IMR-90 (cell line): ENCODE measurements around the gene FHL2. TPM values are rescaled to one million over a fixed set of nuclear protein-coding genes. Genes with fewer than 3 reads are reported as not detected.

Experiments
- ATAC-seq: fragments of 200-7000 bp; cut with Tn5 transposase; 2 replicates; pipeline ENCODE4 v1.9.1; 2020; ENCODE audit warnings: low read depth, mild to moderate bottlenecking, moderate library complexity
- BruUV-seq: library from RNA; stranded (reverse); fragments of 400-500 nt; replicated peaks from 2 replicates; lab custom pipeline; 2021; lab: Mats Ljungman, UMichigan
- CTCF ChIA-PET: fragments of 300-600 bp; formaldehyde crosslinking; extraction: SDS; loops from one replicate; lab custom pipeline; 2021; ENCODE audit warnings: antibody characterized with exemption; lab: Yijun Ruan, JAX
- POLR2A ChIA-PET: fragments of 300-600 bp; sonication (Branson Sonifier 250); formaldehyde crosslinking; loops from one replicate; lab custom pipeline; 2022; ENCODE audit warnings: antibody characterized with exemption; ENCODE audit not compliant: unreplicated experiment; lab: Charles Lee
- DNase-seq: peaks from one replicate; pipeline ENCODE4 v3.0.0; 2013
- H2AFZ ChIP-seq: replicated peaks from 2 replicates; pipeline ENCODE3; 2013; ENCODE audit warnings: low read length, mild to moderate bottlenecking; ENCODE audit not compliant: poor library complexity
- H2AK5ac ChIP-seq: 2 replicates; pipeline ENCODE4 v1.6.1; 2013; ENCODE audit warnings: low read depth, low read length, inconsistent platforms
- H2AK9ac ChIP-seq: replicated peaks from 2 replicates; pipeline ENCODE3; 2013; ENCODE audit warnings: mild to moderate bottlenecking, low read depth, low read length, moderate library complexity; ENCODE audit not compliant: poor library complexity
- H2BK120ac ChIP-seq: 2 replicates; pipeline ENCODE4 v1.6.1; 2013; ENCODE audit warnings: low read depth, low read length, inconsistent platforms
- H2BK15ac ChIP-seq: 3 replicates; pipeline ENCODE4 v1.6.1; 2013; ENCODE audit warnings: low read depth, low read length, inconsistent platforms
- H2BK20ac ChIP-seq: 2 replicates; pipeline ENCODE4 v1.6.1; 2013; ENCODE audit warnings: low read depth, mild to moderate bottlenecking, inconsistent platforms, low read length, moderate library complexity
- H2BK5ac ChIP-seq: 2 replicates; pipeline ENCODE4 v1.6.1; 2013; ENCODE audit warnings: mild to moderate bottlenecking, low read depth, low read length, inconsistent platforms; ENCODE audit not compliant: poor library complexity, severe bottlenecking
- H3K14ac ChIP-seq: replicated peaks from 2 replicates; pipeline ENCODE4 v1.6.1; 2013; ENCODE audit warnings: low read depth, low read length, inconsistent platforms
- H3K18ac ChIP-seq: 2 replicates; pipeline ENCODE4 v1.6.1; 2013; ENCODE audit warnings: low read depth, low read length, control low read depth
- H3K23ac ChIP-seq: 2 replicates; pipeline ENCODE4 v1.6.1; 2013; ENCODE audit warnings: low read depth, low read length, inconsistent platforms
- H3K27ac ChIP-seq: 2 replicates; pipeline ENCODE4 v1.5.1; 2013; ENCODE audit warnings: mild to moderate bottlenecking, control low read depth, low read length; ENCODE audit not compliant: insufficient read depth
- H3K27me3 ChIP-seq: 2 replicates; pipeline ENCODE4 v1.6.1; 2013; ENCODE audit warnings: low read length; ENCODE audit not compliant: control insufficient read depth, insufficient read depth
- H3K36me3 ChIP-seq: 2 replicates; pipeline ENCODE4 v1.6.1; 2013; ENCODE audit warnings: low read length, mixed read lengths; ENCODE audit not compliant: control insufficient read depth, insufficient read depth
- H3K4ac ChIP-seq: 2 replicates; pipeline ENCODE4 v1.6.1; 2013; ENCODE audit warnings: low read depth, low read length, inconsistent platforms
- H3K4me1 ChIP-seq: 2 replicates; pipeline ENCODE4 v1.6.1; 2013; ENCODE audit warnings: low read length, mixed read lengths; ENCODE audit not compliant: control insufficient read depth, insufficient read depth
- H3K4me2 ChIP-seq: 2 replicates; pipeline ENCODE4 v1.6.1; 2013; ENCODE audit warnings: low read depth, mild to moderate bottlenecking, control low read depth, low read length, moderate library complexity
- H3K4me3 ChIP-seq: 2 replicates; pipeline ENCODE4 v1.5.1; 2013; ENCODE audit warnings: low read depth, mild to moderate bottlenecking, control low read depth, low read length, moderate library complexity; ENCODE audit not compliant: insufficient read depth
- H3K56ac ChIP-seq: 2 replicates; pipeline ENCODE4 v1.6.1; 2013; ENCODE audit warnings: low read length, inconsistent platforms; ENCODE audit not compliant: insufficient read depth; ENCODE audit errors: extremely low read depth
- H3K79me1 ChIP-seq, 2 experiments: 2 replicates each; pipeline ENCODE4 v1.6.1; 2013; ENCODE audit warnings: low read length in 2 of 2, inconsistent platforms in 1 of 2, low read depth in 1 of 2
- H3K9ac ChIP-seq: 2 replicates; pipeline ENCODE4 v1.6.1; 2013; ENCODE audit warnings: low read depth, low read length, control low read depth
- H3K9me1 ChIP-seq: 2 replicates; pipeline ENCODE4 v1.6.1; 2013; ENCODE audit warnings: low read length, inconsistent platforms; ENCODE audit not compliant: insufficient read depth
- H3K9me3 ChIP-seq: 2 replicates; pipeline ENCODE4 v1.6.1; 2013; ENCODE audit warnings: low read length; ENCODE audit not compliant: control insufficient read depth, insufficient read depth
- H4K20me1 ChIP-seq: 2 replicates; pipeline ENCODE4 v1.6.1; 2013; ENCODE audit warnings: low read length, inconsistent platforms; ENCODE audit not compliant: insufficient read depth
- H4K5ac ChIP-seq: 2 replicates; pipeline ENCODE4 v1.6.1; 2013; ENCODE audit warnings: mild to moderate bottlenecking, low read depth, low read length, control low read depth
- H4K8ac ChIP-seq, 2 experiments: 2 replicates each; pipeline ENCODE4 v1.6.1; 2013; ENCODE audit warnings: low read depth in 2 of 2, low read length in 2 of 2, control low read depth in 1 of 2, inconsistent platforms in 1 of 2
- H4K91ac ChIP-seq: 2 replicates; pipeline ENCODE4 v1.6.1; 2013; ENCODE audit warnings: low read depth, low read length, inconsistent platforms; ENCODE audit not compliant: insufficient read depth
- BHLHE40 ChIP-seq: fragments of 150-350 bp; IDR thresholded peaks from 2 replicates; pipeline ENCODE4 v1.6.1; 2016; ENCODE audit warnings: mild to moderate bottlenecking, low read depth, low read length
- CEBPB ChIP-seq: IDR thresholded peaks from 2 replicates; pipeline ENCODE4 v1.6.1; 2012; ENCODE audit warnings: low read depth, low read length, improper control_type of control experiment
- CHD1 ChIP-seq: IDR thresholded peaks from 2 replicates; pipeline ENCODE4 v1.6.1; 2012; ENCODE audit warnings: low read depth, low read length, improper control_type of control experiment
- CTCF ChIP-seq: conservative IDR thresholded peaks from 2 replicates; pipeline ENCODE4 v1.5.1; 2012; ENCODE audit warnings: mild to moderate bottlenecking, low read depth, low read length, improper control_type of control experiment
- ELK1 ChIP-seq: fragments of 150-350 bp; IDR thresholded peaks from 2 replicates; pipeline ENCODE4 v1.6.1; 2016; ENCODE audit warnings: low read depth, mild to moderate bottlenecking, low read length, moderate library complexity, borderline replicate concordance
- FOS ChIP-seq: fragments of 150-350 bp; IDR thresholded peaks from 2 replicates; pipeline ENCODE4 v1.6.1; 2016; ENCODE audit warnings: low read depth, low read length
- MAFK ChIP-seq: IDR thresholded peaks from 2 replicates; pipeline ENCODE4 v1.6.1; 2012; ENCODE audit warnings: low read depth, low read length, improper control_type of control experiment
- MAZ ChIP-seq: IDR thresholded peaks from 2 replicates; pipeline ENCODE4 v1.6.1; 2012; ENCODE audit warnings: low read depth, mild to moderate bottlenecking, low read length, improper control_type of control experiment, moderate library complexity, borderline replicate concordance
- MXI1 ChIP-seq: IDR thresholded peaks from 2 replicates; pipeline ENCODE4 v1.6.1; 2012; ENCODE audit warnings: low read depth, mild to moderate bottlenecking, low read length, moderate library complexity, borderline replicate concordance
- NFE2L2 ChIP-seq: fragments of 150-350 bp; IDR thresholded peaks from 2 replicates; pipeline ENCODE4 v1.6.1; 2016; ENCODE audit warnings: low read depth, mild to moderate bottlenecking, low read length
- POLR2A ChIP-seq: IDR thresholded peaks from 2 replicates; pipeline ENCODE4 v1.6.1; 2012; ENCODE audit warnings: mild to moderate bottlenecking, low read depth, low read length
- RAD21 ChIP-seq: IDR thresholded peaks from 2 replicates; pipeline ENCODE4 v1.6.1; 2012; ENCODE audit warnings: low read length, improper control_type of control experiment
- RCOR1 ChIP-seq: IDR thresholded peaks from 2 replicates; pipeline ENCODE4 v1.6.1; 2012; ENCODE audit warnings: mild to moderate bottlenecking, low read length, improper control_type of control experiment; ENCODE audit not compliant: insufficient replicate concordance
- RFX5 ChIP-seq: IDR thresholded peaks from 2 replicates; pipeline ENCODE4 v1.8.0; 2012; ENCODE audit warnings: low read depth, mild to moderate bottlenecking, low read length, moderate library complexity
- SMC3 ChIP-seq: fragments of 150-350 bp; IDR thresholded peaks from 2 replicates; pipeline ENCODE4 v1.6.1; 2016; ENCODE audit warnings: low read depth, mild to moderate bottlenecking, antibody characterized with exemption, low read length, moderate library complexity
- WGBS, 2 experiments: methylation state at CpG; one replicate each; pipeline versions ENCODE4 v1.1.5 to v1.1.7; 2013; ENCODE audit warnings: missing lambda C conversion rate in 2 of 2; ENCODE audit not compliant: insufficient read length in 1 of 2; ENCODE audit errors: extremely low coverage in 2 of 2; 5-methylcytosine and 5-hydroxymethylcytosine counted together
- dilution Hi-C: fragments of 300-500 bp; cut with HindIII; formaldehyde crosslinking; loops from one replicate; pipeline ENCODE4 v1.14.3; 2018; ENCODE audit warnings: low sequenced_read_pairs; ENCODE audit not compliant: unreplicated experiment
- in situ Hi-C: fragments of 300-500 bp; cut with MboI; formaldehyde crosslinking; loops from 3 replicates; pipeline ENCODE4 v1.14.3; 2019; ENCODE audit warnings: low sequenced_read_pairs, inconsistent platforms, mixed read lengths
- intact Hi-C: fragments of 100-400 bp; cut with micrococcal nuclease; formaldehyde crosslinking; loops from 2 replicates; pipeline ENCODE4 v1.10.0; 2022
- polyA plus RNA-seq, 3 experiments: library from polyadenylated mRNA; depleted of rRNA; stranded (reverse); fragments of >200 nt; gene quantifications; 2 replicates each; pipeline ENCODE4 v1.2.3, GENCODE V29; 2012; ENCODE audit warnings: low replicate concordance in 1 of 3
- total RNA-seq: library from RNA; depleted of rRNA; stranded (reverse); fragments of >200 nt; gene quantifications from 2 replicates; pipeline ENCODE4 v1.2.3, GENCODE V29; 2012
- TF ChIP-seq, protein P1 (sequence below): fragments of 150-350 bp; IDR thresholded peaks from 2 replicates; pipeline ENCODE4 v1.6.1; 2017; ENCODE audit warnings: mild to moderate bottlenecking, antibody characterized with exemption, low read length, low read depth

Gene FHL2
- total and polyA plus RNA-seq, 2 of the 4 experiments (the other 2 are of a cell fraction), result 464 to 550 TPM

DNA sequence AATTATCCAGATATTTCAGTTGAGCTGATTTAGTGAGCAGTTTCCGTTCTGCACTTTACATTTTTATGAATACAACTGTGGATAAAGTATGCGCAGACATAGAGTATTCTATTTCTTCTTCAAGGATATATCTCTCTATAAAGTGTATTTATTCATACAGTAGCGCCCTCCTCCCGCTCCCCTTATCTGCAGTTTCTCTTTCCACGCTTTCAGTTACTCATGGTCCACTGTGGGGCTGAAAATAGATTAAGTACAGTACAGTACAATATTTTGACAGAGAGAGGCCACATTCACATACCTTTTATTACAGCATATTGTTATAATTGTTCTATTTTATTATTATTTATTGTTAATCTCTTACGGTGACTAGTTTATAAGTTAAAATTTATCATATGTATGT, 19.7 kb upstream of the FHL2 start:
- H3K4ac ChIP-seq, result no peak overlapping the region
- CTCF ChIA-PET, result no interaction called here
- no peak overlapping the region for H2AFZ ChIP-seq
- H4K8ac ChIP-seq, result no peak overlapping the region
- H4K5ac ChIP-seq, result no peak overlapping the region
- H3K9me3 ChIP-seq, result peaks cover 12% of the 10 kb centered on the region
- in situ Hi-C loops, result no loop called here
- H4K91ac ChIP-seq, result no peak overlapping the region
- H3K27ac ChIP-seq, result no peak overlapping the region
- H3K4me1 ChIP-seq, result peaks cover 3% of the 10 kb centered on the region
- no peak overlapping the region for H3K18ac ChIP-seq
- no CpG with 5 or more reads among the region's 6 CpGs for WGBS, 2 experiments
- dilution Hi-C loops, result no loop called here
- H3K9me1 ChIP-seq, result no peaks in the 10 kb centered on the region
- no peak overlapping the region for H2BK15ac ChIP-seq
- H3K79me1 ChIP-seq, result no peaks in the 10 kb centered on the region
- intact Hi-C loops, result no loop called here
- H2BK120ac ChIP-seq, result no peak overlapping the region
- H3K36me3 ChIP-seq, result no peaks in the 10 kb centered on the region
- DNase-seq (no peak), ATAC-seq (no peak)
- no peak overlapping the region for H3K23ac ChIP-seq
- no peak overlapping the region for H2AK5ac ChIP-seq
- H2BK20ac ChIP-seq, result no peak overlapping the region
- no peak overlapping the region for H3K9ac ChIP-seq
- TF ChIP-seq RFX5 (no peak), RCOR1 (no peak), MAFK (no peak), CHD1 (no peak), ELK1 (no peak), NFE2L2 (no peak), CEBPB (no peak), POLR2A (no peak), SMC3 (no peak), RAD21 (no peak), MAZ (no peak), CTCF (no peak), BHLHE40 (no peak), FOS (no peak), MXI1 (no peak)
- TF ChIP-seq, protein P1, sequence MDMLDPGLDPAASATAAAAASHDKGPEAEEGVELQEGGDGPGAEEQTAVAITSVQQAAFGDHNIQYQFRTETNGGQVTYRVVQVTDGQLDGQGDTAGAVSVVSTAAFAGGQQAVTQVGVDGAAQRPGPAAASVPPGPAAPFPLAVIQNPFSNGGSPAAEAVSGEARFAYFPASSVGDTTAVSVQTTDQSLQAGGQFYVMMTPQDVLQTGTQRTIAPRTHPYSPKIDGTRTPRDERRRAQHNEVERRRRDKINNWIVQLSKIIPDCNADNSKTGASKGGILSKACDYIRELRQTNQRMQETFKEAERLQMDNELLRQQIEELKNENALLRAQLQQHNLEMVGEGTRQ, result no peak
- POLR2A ChIA-PET, result no interaction called here
- H3K14ac ChIP-seq, result no peak overlapping the region
- H3K4me2 ChIP-seq, result no peak overlapping the region
- BruUV-seq, result no TSS peak
- no peak overlapping the region for H3K4me3 ChIP-seq
- no peak overlapping the region for H2BK5ac ChIP-seq
- H2AK9ac ChIP-seq, result no peak overlapping the region
- peaks cover 32% of the 10 kb centered on the region for H3K27me3 ChIP-seq
- no peak overlapping the region for H3K56ac ChIP-seq
- H4K20me1 ChIP-seq, result no peaks in the 10 kb centered on the region
